ENCODE results near the gene PITPNC1. TPM values are rescaled to one million over a fixed set of nuclear protein-coding genes. Genes with fewer than 3 reads are reported as not detected.
A peak's percentile ranks its signal among the peaks of the same experiment; 100 is the strongest.

PITPNC1 gene
- total and polyA plus RNA-seq, 2 of the 13 experiments (the other 11 are each of a cell fraction or from before 2014, with no cell fraction given): 4.1 to 5.7 TPM

GRCh38 chr17:67601897-67602296, 224.8 kb downstream of the PITPNC1 start:
- Histone ChIP-seq H3K27me3 (ENCODE audit: control insufficient read depth in 1 of 2, insufficient read depth in 2 of 2, low read length in 2 of 2) (no peaks in the 10 kb centered on the region), H3K36me3 (replicated peaks in 1 of 2; ENCODE audit: control insufficient read depth in 1 of 2, insufficient read depth in 2 of 2, low read length in 2 of 2) (no peaks in the 10 kb centered on the region), H2AFZ (ENCODE audit: low read length) (no peak overlapping the region), H4K20me1 (ENCODE audit: insufficient read depth, low read length) (no peaks in the 10 kb centered on the region), H3K4me1 (ENCODE audit: insufficient read depth, low read length) (peaks cover 11% of the 10 kb centered on the region), H3K9ac (ENCODE audit: insufficient read depth, low read depth, low read length) (no peak overlapping the region), H3K4me2 (ENCODE audit: low read depth, low read length) (no peak overlapping the region), H3K4me3 (replicated peaks in 1 of 3; ENCODE audit: insufficient read depth in 1 of 3, low read depth in 2 of 3, low read length in 3 of 3) (no peak overlapping the region), H3K9me3 (ENCODE audit: low read length) (no peaks in the 10 kb centered on the region), H3K79me2 (ENCODE audit: insufficient read depth, low read length) (no peaks in the 10 kb centered on the region), H3K27ac (ENCODE audit: extremely low read length, insufficient read depth, low read length) (no peak overlapping the region)
- POLR2A ChIA-PET: no interaction called here
- in situ Hi-C loops (cut with HindIII; ENCODE audit: extremely low pct_ligation_motif_present, low pct_unique_long_range_greater_than_20kb): loop anchor here (10.0 kb wide), 1 partner anchor 227 kb away; the partner anchor contains the start of gene PITPNC1
- FAIRE-seq (peak; percentile 15), DNase-seq (ENCODE audit: low spot score) (no peak), ATAC-seq (no peak)
- TF ChIP-seq ZNF367 (CRISPR knock-in tag; IDR thresholded peaks at IDR 0.05; ENCODE audit: borderline replicate concordance) (no peak), ZNF570 (CRISPR knock-in tag; IDR thresholded peaks at IDR 0.05; ENCODE audit: borderline replicate concordance) (no peak), ZFP82 (CRISPR knock-in tag; IDR thresholded peaks at IDR 0.05; ENCODE audit: borderline replicate concordance) (no peak), NR2F6 (IDR thresholded peaks at IDR 0.05) (no peak), NR2F6 (CRISPR knock-in tag; IDR thresholded peaks at IDR 0.05) (no peak), EP300 (IDR thresholded peaks at IDR 0.05; ENCODE audit: low read depth in 2 of 2, low read length in 2 of 2) (no peak), EP300 (CRISPR knock-in tag; IDR thresholded peaks at IDR 0.05; ENCODE audit: borderline replicate concordance) (no peak), SNRNP70 (IDR thresholded peaks at IDR 0.05; ENCODE audit: low read depth, low read length) (no peak), SIN3B (IDR thresholded peaks at IDR 0.05; ENCODE audit: low read length) (no peak), ZFP36 (IDR thresholded peaks at IDR 0.05; ENCODE audit: borderline replicate concordance, low read depth, low read length, partially characterized antibody) (no peak), ZNF687 (CRISPR knock-in tag; IDR thresholded peaks at IDR 0.05) (no peak), ZNF24 (IDR thresholded peaks at IDR 0.05) (no peak), ZNF670 (CRISPR knock-in tag; IDR thresholded peaks at IDR 0.05; ENCODE audit: borderline replicate concordance) (no peak), YY1 (IDR thresholded peaks at IDR 0.05; ENCODE audit: insufficient read depth, insufficient replicate concordance, low read depth, low read length) (no peak), SP2 (CRISPR knock-in tag; IDR thresholded peaks at IDR 0.05) (no peak), ZKSCAN8 (CRISPR knock-in tag; IDR thresholded peaks at IDR 0.05; ENCODE audit: borderline replicate concordance) (no peak), TERF1 (CRISPR knock-in tag; IDR thresholded peaks at IDR 0.05) (no peak), CHCHD3 (CRISPR knock-in tag; IDR thresholded peaks at IDR 0.05) (no peak), ZNF703 (CRISPR knock-in tag; IDR thresholded peaks at IDR 0.05; ENCODE audit: borderline replicate concordance) (no peak)
- no TSS peak for BruUV-seq (replicated peaks)
- CTCF ChIA-PET (ENCODE audit: low intra/inter-chr PET ratio, low total read pairs): interaction anchor here (2.1 to 2.3 kb wide), 2 partner anchors 215 to 223 kb away, joined by 11 to 12 read pairs; no protein-coding TSS in a partner anchor
- WGBS (ENCODE audit: low lambda C conversion rate): 39% methylated on average over 4 of the region's 4 CpGs
- intact Hi-C loops (cut with micrococcal nuclease; ENCODE audit: unreplicated experiment): no loop called here
